GM18498 (cell line): Measurements from ENCODE around the gene TSC2.
A peak's percentile ranks its signal among the peaks of the same experiment; 100 is the strongest.

ENCODE experiments used
- ATAC-seq: cut with Tn5 transposase; IDR thresholded peaks from one replicate; pipeline ENCODE4 v1.9.1; 2021; ENCODE audit warnings: mild to moderate bottlenecking, moderate library complexity; ENCODE audit not compliant: unreplicated experiment

The TSC2 gene

DNA sequence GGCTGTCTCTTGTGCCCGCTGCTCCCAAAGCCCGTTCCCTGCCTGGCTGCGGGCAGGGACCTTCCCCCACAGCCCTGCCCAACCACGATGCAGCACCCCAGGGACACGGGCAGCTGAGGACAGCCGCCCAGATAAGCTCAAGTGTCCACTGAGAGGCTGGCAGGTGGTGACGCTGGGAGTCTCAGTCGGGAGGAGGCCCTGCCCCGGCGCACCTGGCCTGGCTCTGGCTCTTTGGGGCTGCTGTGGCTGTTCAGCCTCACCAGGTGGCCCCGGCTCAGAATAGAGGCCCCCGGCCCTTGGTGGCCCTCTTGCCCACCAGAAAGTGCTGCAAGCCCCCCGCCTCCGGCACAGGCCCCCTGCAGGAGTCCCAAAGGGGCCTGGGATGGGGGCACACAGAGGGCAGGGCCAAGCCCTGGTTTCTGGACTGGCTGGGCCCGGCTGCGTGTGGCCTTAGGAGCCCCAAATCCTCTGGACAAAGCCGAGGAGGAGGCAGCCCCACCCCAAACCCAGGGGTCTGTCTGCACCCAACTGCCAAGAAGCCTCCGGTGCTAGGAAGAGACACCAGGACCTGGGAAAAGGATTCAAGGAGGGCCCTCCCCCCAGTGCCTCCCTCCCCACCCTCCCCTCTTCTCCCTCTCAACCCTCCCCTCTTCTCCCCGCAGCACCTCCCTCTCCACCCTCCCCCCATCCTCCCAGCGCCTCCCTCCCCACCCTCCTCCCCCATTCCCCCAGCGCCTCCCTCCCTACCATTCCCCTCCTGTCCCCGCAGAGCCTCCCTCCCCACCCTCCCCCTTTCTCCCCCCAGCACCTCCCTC is 5.4 kb upstream of the TSC2 start:
- ATAC-seq: no peak

DNA sequence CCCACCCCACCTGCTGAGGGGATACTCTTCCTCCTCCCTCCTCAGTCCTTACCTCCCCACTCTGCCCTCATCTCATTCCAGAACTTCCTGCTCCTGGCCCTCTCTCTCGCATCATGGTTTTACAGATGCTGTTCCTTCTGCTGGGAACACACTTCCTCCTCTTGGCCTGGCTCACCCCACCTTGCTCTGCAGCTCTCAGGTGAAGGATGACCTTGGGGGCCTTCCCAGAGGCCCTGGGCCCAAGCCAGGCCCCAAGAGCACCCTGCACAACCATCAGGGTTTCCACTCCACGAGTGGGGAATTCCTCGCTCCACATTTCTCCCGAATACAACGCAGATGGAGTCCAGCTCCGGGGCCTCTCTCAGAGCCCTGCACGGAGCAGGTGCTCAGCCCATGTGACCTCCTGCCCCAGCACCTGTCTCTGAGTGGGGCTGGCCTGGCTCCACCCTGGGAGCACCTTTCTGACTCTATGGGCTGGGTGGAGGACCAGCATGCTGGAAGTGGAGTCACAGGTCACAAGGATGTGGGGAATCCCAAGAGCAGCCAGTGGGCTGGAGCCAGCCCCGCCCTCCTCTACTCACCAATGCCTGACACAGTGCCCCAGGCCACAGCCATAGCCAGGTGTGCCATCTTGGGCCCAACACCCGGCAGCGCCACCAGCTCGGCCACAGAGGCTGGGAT is 4.7 kb upstream of the TSC2 start:
- ATAC-seq: no peak

DNA sequence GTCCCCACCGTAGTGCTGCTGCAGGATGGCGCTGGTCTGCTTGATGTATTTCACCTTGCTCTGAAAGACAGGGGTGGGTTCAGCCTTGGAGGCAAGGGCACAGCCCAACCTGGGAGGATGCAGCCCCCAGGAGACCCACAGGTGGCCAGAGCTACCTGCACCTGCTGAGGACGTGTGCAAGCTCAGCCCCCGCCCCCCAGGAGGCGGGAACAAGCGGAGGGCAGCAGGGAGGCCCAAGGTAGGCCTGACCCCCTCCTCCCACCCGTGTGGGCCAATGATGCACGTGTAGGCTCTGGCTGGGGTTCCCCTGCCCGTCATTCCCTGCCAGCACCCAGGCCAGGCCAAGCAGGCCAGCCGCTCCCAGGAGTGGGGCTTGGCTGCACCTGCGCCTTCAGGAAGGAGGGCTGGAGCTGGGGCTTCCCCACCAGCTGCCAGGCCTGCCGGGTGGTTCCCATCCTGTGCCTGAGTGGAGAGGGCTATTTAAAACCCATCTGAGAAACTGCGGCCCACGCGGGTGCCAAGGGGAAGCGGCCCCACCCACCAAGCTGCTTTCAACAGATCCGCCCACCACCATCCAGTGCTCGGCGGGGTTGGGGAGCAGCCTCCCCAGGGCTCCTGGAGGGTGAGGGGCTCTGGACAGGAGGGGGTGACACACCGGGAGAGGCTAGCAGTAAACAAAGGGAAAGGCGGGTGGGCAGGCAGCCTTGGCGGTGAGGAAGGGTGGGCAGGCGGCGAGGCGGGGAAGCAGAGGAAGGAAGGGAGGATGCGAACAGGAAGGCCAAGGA is 3.9 kb upstream of the TSC2 start:
- ATAC-seq: no peak

DNA sequence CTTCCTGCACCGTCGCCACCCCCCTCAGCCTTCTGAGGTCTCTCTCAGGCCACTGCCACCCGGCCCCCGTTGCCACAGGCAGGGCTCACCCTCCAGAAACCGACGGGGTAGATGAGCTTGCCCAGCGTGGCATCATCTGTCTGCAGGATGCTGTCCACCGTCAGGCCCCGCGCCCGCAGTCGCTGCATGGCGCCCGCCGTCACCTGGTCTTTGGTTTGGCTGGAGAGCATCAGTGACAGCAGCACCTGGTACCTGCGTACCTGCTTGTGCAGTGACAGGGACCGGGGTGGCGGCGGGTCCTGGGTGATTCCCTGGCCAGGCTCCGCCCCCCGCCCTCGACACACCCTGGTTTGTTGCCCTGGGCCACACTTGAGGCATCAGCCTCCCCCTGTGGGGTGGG is 3.2 kb upstream of the TSC2 start:
- ATAC-seq: no peak

DNA sequence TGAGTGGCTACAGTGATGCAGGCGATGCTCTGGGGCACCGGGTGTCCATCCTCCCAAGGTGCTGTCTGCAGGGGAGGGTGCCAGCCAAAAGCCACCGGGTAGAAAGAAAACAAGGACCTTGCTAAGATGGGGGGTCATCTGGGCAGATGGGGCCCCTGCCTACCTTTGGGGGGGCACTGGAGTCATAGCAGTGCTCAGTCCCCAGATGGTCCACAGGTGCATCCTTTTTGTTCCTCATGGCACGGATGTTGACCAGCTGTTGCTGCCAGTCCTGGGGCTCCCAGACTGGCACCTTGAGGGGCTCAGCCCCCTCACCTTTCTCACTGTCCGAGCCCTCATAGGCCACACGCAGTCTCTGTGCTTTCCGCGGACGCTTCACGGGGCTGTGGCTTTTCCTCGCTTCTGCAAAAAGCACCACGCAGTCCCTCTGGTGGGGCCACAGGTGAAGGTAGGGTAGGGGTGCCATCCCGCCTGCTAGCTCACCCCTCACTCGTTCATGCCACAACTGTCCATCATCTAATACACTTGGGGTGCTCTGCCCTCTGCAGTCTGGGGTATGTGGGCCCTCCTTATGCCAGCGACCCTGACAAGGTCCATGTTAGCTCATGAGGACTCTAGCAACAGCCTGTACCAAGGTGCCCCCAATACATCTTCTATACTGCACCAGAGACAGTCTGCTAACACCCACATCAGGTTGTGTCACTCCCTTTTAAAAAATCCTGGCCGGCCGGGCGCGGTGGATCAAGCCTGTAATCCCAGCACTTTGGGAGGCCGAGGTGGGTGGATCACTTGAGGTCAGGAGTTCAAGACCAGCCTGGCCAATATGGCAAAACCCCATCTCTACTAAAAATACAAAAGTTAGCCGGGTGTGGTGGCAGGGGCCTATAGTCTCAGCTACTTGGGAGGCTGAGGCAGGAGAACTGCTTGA is 1.6 kb upstream of the TSC2 start:
- no peak for ATAC-seq

DNA sequence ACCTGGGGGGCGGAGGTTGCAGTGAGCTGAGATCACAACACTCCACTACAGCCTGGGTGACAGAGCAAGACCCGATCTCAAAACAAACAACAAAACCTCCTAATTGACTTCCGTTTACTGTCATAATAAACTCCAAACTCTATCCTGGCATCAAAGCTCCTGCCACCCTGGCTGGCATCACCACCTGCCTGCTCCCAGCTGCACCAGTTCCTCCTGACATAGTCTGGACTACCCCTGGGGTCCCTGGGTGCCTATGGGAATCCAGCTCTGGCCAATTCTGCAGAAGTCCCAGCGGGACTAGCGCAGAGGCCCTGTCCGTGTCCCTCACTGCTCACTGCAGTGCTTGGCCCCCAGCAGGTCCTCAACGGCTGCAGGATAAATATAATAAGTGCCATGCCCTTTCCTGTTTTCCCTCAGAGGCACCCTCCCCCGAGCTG is 874 bp upstream of the TSC2 start:
- no peak for ATAC-seq

DNA sequence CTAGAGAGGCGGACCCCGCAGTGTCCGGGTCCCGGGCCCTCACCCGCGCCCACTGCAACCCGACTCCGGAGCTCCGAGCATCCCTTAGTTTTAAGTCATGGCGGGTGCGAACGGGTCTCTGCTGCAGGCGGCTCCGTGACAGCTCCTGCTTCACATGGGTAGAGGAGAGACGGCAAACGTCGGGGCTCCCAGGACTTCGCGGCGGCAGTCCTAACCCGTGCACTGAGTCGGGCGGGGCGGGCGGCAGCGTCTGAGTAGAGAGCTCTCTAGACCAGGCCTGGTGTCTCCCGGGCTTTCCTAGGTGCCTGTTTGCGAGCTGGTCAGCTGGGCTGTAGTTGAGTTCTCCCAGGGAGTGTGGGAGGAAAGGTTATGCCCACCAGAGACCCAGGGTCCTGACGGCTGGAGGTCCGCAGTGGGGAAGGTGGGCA is 345 bp downstream of the TSC2 start:
- peak; percentile 6 for ATAC-seq

DNA sequence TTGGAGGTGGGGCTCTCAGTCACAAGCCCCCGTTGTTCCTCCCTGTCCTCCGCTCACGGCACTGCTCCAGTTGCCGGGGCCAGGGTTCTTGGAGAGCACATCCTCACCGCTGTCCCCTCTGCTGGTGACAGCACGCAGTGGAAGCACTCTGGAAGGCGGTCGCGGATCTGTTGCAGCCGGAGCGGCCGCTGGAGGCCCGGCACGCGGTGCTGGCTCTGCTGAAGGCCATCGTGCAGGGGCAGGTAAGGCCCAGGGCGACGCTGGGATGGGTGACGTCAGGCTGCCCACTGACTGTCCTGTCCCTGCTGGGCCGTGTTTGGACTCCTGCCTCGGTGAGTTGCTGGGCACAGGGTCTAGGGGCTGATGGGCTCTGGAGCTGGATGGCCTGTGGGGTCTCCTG is 5.4 kb downstream of the TSC2 start:
- no peak for ATAC-seq

DNA sequence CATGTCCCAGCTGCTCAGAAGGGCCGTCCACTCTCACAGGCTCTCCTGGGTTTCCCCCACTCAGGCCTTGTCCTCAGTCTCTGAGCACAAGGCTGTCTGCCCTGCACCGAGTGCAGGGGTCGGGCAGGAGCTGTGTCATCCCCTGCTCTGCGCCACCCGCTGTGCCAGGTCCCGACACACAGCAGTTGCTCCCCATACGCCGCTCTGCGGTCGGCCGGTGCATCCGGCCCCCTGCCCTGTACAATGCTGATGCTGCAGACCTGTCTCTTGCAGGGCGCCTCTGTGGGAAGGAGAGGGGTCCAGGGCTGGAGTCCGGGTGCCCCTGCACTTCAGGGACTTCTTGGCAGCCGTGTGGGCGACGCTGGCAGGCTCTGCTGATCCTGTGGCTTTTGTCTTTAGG is 6.1 kb downstream of the TSC2 start:
- ATAC-seq: no peak

DNA sequence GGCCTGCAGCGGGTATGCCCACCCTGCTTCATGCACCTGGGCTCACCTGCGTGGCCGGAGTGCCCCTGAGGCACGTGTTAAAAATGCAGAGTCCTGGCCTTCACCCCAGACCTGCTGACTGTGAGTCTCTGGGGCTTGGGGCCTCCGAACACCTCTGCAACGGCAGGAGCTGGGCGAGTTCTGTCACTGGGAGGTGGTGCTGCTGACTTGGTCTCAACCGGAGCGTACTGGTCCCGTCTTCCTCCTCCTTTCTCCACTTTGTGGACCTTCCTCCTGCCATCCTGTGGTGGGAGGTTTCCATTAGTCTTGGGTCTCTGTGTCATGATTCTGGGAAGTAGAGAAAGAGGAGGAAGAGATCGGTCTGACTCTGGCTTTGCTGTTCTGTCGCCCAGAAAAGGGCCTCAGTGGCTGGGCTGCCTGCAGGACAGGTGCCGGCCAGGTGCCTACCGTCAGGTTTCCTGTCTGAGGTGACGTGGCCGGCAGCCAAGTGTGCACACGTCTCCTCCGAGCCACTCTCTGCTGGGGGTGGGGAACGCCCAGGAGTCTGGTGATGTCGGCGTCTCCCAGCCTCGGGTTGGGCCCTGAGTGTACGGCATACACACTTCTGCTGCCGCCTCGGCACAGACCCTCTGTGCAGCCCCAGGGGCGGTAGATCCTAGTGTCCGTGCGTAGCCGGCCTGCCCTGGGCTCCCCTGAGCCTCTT is 6.9 kb downstream of the TSC2 start:
- ATAC-seq: no peak

DNA sequence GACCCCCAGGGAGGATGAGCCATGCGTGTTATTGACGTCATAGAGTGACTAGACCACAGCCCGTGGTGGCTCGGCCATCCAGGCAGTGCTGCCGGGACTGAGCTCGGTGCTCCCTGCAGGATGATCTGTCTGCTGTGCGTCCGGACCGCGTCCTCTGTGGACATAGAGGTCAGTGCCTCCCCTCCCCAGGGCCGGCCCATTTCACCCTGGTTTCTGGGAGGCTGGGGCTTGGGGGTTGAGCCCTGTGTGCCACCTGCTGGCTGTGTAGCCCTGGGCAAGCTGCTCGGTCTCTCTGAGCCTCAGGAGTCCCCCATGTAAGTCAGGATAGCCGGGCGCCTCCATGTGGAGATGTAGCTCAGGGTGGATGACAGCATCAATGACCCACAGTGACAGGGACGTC is 8.3 kb downstream of the TSC2 start:
- ATAC-seq: no peak

DNA sequence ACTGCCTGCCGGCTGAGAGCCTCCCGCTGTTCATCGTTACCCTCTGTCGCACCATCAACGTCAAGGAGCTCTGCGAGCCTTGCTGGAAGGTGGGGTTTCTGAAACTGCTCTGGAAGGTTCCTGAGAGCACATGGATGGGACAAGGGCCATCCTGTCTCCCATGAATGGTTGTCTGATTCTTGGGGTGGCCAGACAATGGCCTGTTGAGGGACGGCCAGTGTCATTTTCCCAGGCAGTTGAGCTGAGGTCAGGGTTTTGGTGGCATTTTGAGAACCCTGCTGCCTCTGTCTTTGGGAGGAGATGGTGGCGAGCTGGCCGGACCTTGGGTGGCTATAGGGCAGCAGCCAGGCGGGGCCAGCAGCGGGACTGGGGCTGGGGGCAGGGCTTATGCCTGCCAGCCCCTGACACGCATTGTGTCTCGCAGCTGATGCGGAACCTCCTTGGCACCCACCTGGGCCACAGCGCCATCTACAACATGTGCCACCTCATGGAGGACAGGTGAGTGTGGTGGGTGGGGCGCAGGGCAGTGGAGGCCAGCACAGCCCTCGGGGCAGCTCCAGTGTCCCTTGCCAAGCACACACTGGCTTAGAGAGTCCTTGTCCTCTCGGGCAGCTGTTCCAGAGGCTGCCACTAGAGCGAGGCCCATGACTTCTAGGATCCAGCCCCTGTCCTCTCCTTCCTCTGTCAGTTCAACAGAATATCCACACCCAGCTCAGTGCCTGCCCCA is 9.1 kb downstream of the TSC2 start:
- no peak for ATAC-seq

DNA sequence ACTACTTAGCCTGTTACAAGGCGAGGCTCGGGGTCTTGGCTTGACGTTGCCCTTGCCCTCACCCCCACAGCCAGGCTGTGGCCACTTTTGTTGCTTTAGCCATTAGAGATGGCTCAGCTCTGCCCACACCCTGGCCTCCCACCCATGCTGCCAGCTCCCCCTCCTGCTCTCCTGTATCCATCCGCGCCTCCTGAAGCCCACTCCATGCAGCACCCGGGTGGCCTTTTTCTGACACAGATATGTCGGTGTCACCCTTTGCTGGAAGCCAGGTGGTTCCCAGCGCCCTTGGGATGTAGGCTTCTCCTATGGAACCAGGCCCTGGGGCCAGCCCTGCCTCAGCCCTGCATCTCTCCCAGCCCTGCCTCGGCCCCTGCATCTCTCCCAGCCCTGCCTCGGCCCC is 9.7 kb downstream of the TSC2 start:
- ATAC-seq: no peak

DNA sequence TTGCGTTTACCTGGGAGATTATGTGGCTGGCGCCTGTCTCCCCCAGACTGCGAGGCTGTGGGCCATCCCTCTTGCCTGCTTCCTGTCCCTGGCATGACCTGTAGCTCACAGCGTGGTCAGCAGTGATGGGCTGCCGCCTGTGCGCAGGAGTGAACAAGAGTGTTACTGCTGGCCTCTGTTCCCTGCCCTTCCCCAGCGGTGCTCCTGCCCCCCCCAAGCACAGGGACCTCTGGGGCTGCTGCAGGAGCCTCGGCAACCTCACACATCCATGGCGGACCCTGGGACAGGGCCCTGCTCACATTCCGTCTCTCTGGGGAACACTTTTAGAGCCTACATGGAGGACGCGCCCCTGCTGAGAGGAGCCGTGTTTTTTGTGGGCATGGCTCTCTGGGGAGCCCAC is 10.6 kb downstream of the TSC2 start:
- ATAC-seq: no peak

DNA sequence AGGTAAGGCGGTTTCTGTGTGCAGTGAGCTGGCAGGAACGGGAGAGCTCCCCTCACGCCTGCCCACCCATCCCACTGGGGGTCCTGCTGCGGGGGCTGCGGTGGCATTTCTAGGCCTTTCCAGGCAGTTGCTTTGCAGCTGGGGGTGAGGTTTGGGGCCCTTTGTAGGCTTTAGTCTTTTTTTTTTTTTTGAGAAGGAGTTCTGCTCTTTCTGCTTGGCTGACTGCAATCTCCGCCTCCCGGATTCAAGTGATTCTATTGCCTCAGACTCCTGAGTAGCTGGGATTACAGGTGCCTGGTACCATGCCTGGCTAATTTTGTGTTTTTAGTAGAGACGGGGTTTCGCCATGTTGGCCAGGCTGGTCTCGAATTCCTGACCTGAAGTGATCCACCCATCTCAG is 11.1 kb downstream of the TSC2 start:
- no peak for ATAC-seq

DNA sequence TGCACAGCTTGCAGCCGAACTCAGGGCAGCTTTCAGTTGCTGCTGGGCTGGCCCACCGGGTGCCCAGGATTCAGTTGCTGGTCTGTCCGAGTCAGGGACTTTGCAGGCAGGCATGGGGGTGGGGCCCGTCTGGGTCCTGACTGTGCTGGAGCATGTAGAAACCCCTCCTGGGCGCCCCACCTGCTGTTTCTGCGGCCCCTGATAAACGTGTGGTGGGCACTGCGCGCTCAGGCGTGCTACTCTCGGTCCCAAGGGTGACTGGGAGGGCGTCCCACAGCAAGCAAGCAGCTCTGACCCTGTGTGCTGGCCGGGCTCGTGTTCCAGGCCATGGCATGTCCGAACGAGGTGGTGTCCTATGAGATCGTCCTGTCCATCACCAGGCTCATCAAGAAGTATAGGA is 12.6 kb downstream of the TSC2 start:
- no peak for ATAC-seq

DNA sequence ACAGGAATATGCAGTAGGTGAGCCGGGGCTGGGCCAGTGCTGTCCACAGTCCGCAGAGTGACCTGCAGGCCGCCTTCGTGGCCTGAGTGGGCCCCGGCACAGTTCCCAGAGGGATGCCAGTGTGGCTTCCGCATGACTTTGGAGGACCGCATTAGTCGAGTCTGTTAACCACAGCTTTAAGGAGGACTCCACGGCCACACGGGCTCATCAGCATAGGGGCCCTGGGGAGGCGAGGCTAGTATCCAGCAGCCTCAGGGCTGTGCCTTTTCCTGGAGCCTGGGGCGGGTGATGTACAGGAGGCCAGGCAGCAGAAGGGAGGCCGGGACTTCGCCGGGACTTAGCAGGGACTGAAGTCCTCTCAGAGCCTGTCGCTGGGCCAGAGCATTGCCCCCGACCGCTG is 13.2 kb downstream of the TSC2 start:
- no peak for ATAC-seq

DNA sequence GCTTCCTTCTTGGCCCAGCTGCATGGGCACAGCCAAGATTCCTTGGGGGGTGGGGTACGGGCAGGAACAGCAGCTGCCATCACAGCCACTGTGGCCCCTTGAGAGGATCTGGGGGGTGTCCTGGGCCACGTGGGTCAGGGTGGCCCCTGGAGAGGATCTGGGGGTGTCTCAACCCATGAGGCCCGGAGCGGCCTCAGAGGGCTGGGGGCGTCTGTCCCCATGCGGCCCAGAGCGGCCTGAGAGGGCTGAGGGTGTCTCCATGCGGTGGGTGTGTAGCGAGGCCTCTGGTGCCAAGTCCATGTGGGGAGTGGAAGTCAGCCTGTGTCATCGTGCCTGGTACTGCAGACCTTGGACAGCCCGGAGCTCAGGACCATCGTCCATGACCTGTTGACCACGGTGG is 13.7 kb downstream of the TSC2 start:
- ATAC-seq: no peak

DNA sequence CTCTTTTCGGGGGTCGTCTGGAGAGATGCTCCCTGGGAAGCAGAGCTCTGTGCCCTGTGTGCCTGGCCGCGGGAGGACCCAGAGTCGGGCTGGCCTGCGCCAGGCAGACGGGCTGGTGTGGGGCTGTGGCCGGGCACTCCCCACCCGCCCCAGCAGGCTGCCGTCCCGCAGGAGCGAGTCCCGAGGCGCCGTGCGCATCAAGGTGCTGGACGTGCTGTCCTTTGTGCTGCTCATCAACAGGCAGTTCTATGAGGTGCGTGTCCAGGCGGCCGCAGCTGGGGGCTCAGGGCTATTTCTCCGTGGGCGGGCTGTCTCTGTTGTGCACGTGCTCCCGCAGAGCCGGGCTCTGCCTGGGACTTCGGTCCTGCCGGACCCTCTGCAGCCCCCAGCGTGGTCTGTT is 15.0 kb downstream of the TSC2 start:
- no peak for ATAC-seq
